ENCODE results near the gene TAPBPL.
"Not testable (repeated sequence)": the region's sequence is repeated elsewhere in the genome, so short reads cannot be mapped to it uniquely, and the experiment has no call there.

The TAPBPL gene

DNA sequence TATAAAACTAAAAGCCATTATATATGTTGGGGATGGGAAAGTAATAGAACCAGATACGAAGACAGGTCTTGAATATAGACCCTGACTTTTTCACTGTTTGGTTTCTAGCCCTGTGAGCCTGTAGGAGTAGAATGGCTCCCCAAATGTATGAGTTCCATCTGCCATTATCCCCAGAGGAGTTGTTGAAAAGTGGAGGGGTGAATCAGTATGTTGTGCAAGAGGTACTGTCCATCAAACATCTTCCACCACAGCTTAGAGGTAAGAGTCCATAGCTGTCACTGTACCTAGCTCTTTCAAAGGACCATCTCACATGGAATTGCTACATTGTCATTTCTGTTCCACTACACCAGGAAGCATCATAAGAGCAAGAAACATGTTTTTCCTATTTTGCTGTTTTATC, 43.1 kb downstream of the TAPBPL start:
- no peak for DNase-seq
- no peak overlapping the region for H3K27ac ChIP-seq (ENCODE audit: low read length)
- peaks cover 16% of the 10 kb centered on the region for H3K4me1 ChIP-seq (ENCODE audit: low read length)
- peak overlapping the region; percentile 86 for H3K4me2 ChIP-seq (ENCODE audit: low read depth, low read length)
- H3K9me3 ChIP-seq (replicated peaks; ENCODE audit: insufficient read depth, low read length), result no peaks in the 10 kb centered on the region
- H2AFZ ChIP-seq (ENCODE audit: low read length), result no peak overlapping the region
- peak overlapping the region; percentile 85 for H3K4me3 ChIP-seq (ENCODE audit: low read length)
- H3K36me3 ChIP-seq (replicated peaks; ENCODE audit: insufficient read depth, low read length), result no peaks in the 10 kb centered on the region; the same call in 1 of the 2 replicates
- TF ChIP-seq EZH2 (optimal IDR thresholded peaks at IDR 0.05; ENCODE audit: low read depth, low read length) (no peak), EZH2phosphoT487 (IDR thresholded peaks at IDR 0.05; ENCODE audit: low read length) (no peak), CTCF (IDR thresholded peaks at IDR 0.05; ENCODE audit: low read length) (no peak)
- H3K79me2 ChIP-seq (ENCODE audit: low read length), result peaks cover 71% of the 10 kb centered on the region
- no peaks in the 10 kb centered on the region for H3K9me2 ChIP-seq (replicated peaks; ENCODE audit: insufficient read depth, low read length)
- H4K20me1 ChIP-seq (ENCODE audit: insufficient read depth, low read length), result no peaks in the 10 kb centered on the region
- peak overlapping the region; percentile 86 for H3K9ac ChIP-seq (ENCODE audit: low read length)
- H3F3A ChIP-seq (ENCODE audit: insufficient read depth, low read length), result peaks cover 10% of the 10 kb centered on the region
- H3K27me3 ChIP-seq (replicated peaks; ENCODE audit: insufficient read depth, low read length), result no peaks in the 10 kb centered on the region

DNA sequence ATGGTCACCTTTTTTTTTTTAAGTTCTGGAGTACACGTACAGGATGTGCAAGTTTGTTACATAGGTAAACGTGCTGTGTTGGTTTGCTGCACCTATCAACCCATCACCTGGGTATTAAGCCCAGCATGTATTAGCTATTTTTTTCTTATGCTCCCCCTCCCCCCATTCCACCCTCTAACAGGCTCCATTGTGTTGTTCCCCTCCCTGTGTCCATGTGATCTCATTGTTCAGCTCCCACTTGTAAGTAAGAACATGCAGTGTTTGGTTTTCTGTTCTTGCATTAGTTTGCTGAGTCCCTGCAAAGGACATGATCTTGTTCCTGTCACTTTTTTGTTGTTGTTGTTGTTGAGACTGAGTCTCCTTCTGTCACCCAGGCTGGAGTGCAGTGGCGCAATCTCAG, 45.4 kb downstream of the TAPBPL start:
- H3K79me2 ChIP-seq (ENCODE audit: low read length), result peaks cover 86% of the 10 kb centered on the region
- not testable (repeated sequence) for H4K20me1 ChIP-seq (ENCODE audit: insufficient read depth, low read length); H3K27ac ChIP-seq (ENCODE audit: low read length); H2AFZ ChIP-seq (ENCODE audit: low read length); DNase-seq; H3K4me3 ChIP-seq (ENCODE audit: low read length); H3K4me2 ChIP-seq (ENCODE audit: low read depth, low read length); H3K36me3 ChIP-seq (replicated peaks; ENCODE audit: insufficient read depth, low read length); H3K9ac ChIP-seq (ENCODE audit: low read length); H3K27me3 ChIP-seq (replicated peaks; ENCODE audit: insufficient read depth, low read length); H3K9me3 ChIP-seq (replicated peaks; ENCODE audit: insufficient read depth, low read length); H3K9me2 ChIP-seq (replicated peaks; ENCODE audit: insufficient read depth, low read length)
- H3K4me1 ChIP-seq (ENCODE audit: low read length), result peaks cover 11% of the 10 kb centered on the region
- peaks cover 10% of the 10 kb centered on the region for H3F3A ChIP-seq (ENCODE audit: insufficient read depth, low read length)

GRCh38 chr12:6500466-6500865, 48.6 kb downstream of the TAPBPL start:
- H3K4me3 ChIP-seq (ENCODE audit: low read length), result no peak overlapping the region
- H3K79me2 ChIP-seq (ENCODE audit: low read length), result peaks cover 94% of the 10 kb centered on the region
- H3K36me3 ChIP-seq (replicated peaks; ENCODE audit: insufficient read depth, low read length), result 0 out of 2 replicates have a peak, but pooled peaks cover 3% of the 10 kb centered on the region
- no peaks in the 10 kb centered on the region for H3F3A ChIP-seq (ENCODE audit: insufficient read depth, low read length)
- H3K9me3 ChIP-seq (replicated peaks; ENCODE audit: insufficient read depth, low read length), result no peaks in the 10 kb centered on the region
- H3K4me1 ChIP-seq (ENCODE audit: low read length), result peaks cover 3% of the 10 kb centered on the region
- TF ChIP-seq EZH2phosphoT487 (IDR thresholded peaks at IDR 0.05; ENCODE audit: low read length) (no peak), CTCF (IDR thresholded peaks at IDR 0.05; ENCODE audit: low read length) (no peak), EZH2 (optimal IDR thresholded peaks at IDR 0.05; ENCODE audit: low read depth, low read length) (no peak)
- no peak for DNase-seq
- no peak overlapping the region for H3K9ac ChIP-seq (ENCODE audit: low read length)
- no peak overlapping the region for H2AFZ ChIP-seq (ENCODE audit: low read length)
- H3K27me3 ChIP-seq (replicated peaks; ENCODE audit: insufficient read depth, low read length), result no peaks in the 10 kb centered on the region
- H3K27ac ChIP-seq (ENCODE audit: low read length), result no peak overlapping the region
- no peaks in the 10 kb centered on the region for H3K9me2 ChIP-seq (replicated peaks; ENCODE audit: insufficient read depth, low read length)
- H4K20me1 ChIP-seq (ENCODE audit: insufficient read depth, low read length), result no peaks in the 10 kb centered on the region
- no peak overlapping the region for H3K4me2 ChIP-seq (ENCODE audit: low read depth, low read length)

DNA sequence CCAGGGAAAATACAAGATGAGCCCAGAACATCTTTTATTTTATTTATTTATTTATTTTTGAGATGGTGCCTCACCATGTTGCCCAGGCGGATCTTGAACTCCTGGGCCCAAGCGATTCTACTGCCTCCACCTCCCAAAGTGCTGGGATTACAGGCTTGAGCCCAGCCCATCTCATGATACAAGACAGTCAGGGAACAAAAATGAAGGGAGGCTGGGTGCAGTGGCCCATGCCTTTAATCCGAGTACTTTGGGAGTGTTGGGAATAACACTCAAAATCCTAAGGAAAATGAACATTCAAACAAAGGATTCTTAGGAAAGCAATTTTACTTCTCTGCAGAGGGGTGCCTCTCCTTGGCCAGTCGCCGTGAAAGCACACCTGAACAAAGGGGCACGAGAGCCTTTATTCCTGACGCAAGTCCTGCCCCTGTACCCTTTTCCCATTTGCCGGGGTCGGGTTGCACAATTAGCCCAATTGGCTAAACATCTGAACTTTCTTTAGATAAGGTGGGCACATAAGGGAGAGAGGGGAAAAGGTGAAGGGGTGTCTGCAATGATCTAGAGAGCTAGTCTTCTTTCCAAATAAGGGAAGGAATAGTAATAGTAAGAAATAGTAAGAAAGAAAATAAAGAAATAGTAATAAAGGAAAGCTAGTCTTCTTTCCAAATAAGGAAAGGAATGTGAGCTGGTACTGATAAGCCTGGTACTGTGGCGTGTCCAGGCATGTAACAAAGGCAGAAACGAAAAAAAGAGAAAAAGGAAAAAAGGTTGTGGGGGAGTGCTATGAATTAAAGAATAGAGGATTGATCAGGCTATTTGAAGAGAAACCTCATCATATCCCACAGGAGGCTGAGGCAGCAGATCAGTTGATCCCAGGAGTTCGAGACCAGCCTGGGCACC, 55.5 kb downstream of the TAPBPL start:
- H3K79me2 ChIP-seq (ENCODE audit: low read length), result peaks cover 88% of the 10 kb centered on the region

More for the DNA sequence above, 55.5 kb downstream of the TAPBPL start:
- Histone ChIP-seq H3K27ac (ENCODE audit: low read length) (no peak overlapping the region), H2AFZ (ENCODE audit: low read length) (no peak overlapping the region), H3K4me3 (ENCODE audit: low read length) (no peak overlapping the region), H3K36me3 (replicated peaks; ENCODE audit: insufficient read depth, low read length) (peaks cover 12% of the 10 kb centered on the region; the same call in 1 of the 2 replicates), H3K27me3 (replicated peaks; ENCODE audit: insufficient read depth, low read length) (no peaks in the 10 kb centered on the region), H4K20me1 (ENCODE audit: insufficient read depth, low read length) (no peaks in the 10 kb centered on the region), H3K9me3 (replicated peaks; ENCODE audit: insufficient read depth, low read length) (no peaks in the 10 kb centered on the region), H3K9me2 (replicated peaks; ENCODE audit: insufficient read depth, low read length) (no peaks in the 10 kb centered on the region), H3F3A (ENCODE audit: insufficient read depth, low read length) (no peaks in the 10 kb centered on the region), H3K4me1 (ENCODE audit: low read length) (no peaks in the 10 kb centered on the region), H3K9ac (ENCODE audit: low read length) (no peak overlapping the region), H3K4me2 (ENCODE audit: low read depth, low read length) (no peak overlapping the region)
- no peak for DNase-seq
- TF ChIP-seq EZH2phosphoT487 (IDR thresholded peaks at IDR 0.05; ENCODE audit: low read length) (no peak), EZH2 (optimal IDR thresholded peaks at IDR 0.05; ENCODE audit: low read depth, low read length) (no peak), CTCF (IDR thresholded peaks at IDR 0.05; ENCODE audit: low read length) (no peak)

All from MM.1S (cell line).